HG03439 (cell line): ENCODE measurements around the gene TANGO2.

ENCODE experiments used
- ATAC-seq: cut with Tn5 transposase; IDR thresholded peaks from one replicate; pipeline ENCODE4 v1.9.1; 2021; ENCODE audit warnings: mild to moderate bottlenecking, moderate library complexity; ENCODE audit not compliant: unreplicated experiment

The TANGO2 gene

DNA sequence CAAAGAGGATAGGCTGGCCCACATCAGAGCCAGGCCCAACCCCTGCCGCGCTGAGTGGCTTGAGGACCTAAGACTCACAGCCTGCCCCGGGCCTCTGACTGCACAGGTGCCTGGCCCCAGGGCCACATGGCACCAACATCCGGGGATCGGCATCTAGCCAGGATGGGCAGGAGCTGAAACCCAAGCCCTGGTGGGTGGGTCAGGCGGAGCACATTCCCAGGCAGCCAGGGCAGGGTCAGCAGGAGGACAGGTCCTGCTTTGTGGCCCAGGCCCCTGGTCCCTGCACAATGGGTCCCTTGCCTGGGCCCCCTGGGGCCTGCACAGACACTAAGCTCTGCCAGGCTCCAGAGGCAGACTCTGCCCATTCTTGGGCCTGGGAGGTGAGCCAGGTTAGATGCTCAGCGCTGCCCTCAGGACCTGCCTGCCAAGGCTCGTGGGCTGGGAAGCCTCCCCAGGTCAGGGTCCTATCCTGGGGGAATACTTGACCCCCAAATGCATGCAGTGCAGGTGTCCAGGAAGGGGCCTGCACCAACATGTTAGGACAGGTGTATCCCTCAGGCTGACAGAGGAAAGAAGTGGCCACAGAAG lies 37.8 kb upstream of the TANGO2 start:
- no peak for ATAC-seq

DNA sequence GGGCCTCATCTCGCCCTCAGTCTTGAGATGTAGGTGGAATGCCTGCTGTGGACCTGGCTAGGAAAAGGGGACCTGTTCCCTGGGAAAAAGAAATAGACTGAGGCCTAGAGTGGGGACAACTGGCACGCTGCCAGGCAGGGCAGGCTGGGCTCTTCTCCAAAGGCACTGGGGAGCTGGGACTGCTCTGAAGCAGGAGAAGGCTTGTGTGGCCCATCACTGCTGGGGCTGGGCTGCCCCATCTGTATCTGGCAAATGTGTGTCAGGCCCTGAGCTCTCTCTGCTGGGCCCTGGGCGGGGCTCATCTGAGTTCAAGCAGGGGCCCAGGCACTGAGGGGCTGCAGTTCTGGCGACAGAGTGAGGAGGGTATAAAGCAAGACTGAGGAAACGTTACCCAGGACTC lies 37.2 kb upstream of the TANGO2 start:
- no peak for ATAC-seq

GRCh38 chr22:19984201-19984753 lies 36.6 kb upstream of the TANGO2 start:
- ATAC-seq: no peak

DNA sequence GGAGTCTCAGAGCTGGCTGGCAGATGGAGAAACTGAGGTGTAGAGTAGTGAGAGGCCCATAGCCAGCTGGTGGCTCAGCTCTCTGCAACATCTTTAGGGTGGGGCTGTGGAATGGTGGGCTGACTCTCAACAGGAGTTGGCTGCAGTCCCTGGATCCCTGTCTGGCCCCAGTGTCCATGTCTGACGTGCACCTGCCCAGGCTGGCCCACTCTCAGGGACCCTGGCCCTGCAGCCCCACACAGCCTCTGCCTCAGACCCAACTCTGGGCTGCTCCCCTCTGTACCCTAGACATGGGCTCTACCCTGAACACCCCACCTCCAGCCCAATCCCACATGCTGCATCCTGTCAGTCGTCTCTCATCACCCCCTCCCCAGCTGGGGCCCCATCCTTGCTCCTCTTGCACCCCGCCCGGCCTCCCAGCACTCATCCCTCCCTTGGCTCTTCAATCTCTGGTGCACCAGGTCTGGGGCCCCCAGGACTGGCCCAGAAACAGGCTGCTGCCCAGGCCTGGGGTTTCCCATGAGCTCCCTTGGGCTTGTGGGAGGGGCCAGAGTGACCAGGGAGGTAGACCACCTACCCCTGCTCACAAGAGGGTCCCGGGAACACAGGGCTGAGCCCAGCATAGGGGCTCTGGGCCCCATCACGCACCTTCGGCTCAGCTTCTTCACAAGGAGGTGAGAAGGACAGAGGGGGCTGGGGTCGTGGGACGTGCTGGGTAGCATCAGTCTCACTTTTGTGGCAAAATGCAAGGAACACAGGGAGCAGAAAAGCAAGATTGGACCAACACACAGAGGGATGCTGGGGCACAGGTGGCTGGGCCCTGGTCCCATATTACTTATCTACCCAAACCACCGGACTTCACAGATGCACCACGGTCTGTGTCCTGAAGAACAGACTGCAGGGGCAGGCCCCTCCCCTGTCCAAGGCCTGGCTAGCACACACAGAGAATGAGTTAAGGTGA lies 35.8 kb upstream of the TANGO2 start:
- no peak for ATAC-seq

DNA sequence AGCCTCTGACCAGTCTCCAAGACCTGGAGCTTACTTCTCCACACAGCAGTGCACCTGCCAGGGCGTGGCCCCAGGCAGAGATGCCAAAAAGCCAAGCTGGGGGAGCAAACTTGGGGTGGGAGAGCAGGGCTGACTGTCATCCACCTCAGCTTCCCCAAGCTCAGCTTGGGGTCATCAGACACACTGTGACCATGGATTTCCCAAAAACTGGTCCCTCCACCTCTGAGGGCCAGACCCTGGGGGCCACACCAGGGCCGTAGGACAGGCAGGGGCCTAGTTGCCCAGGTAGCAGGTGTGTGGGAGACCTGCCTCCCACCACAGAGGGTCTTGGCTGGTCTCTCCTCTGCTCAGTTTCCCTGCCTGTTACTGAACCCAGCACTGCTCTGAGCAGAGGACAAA lies 34.9 kb upstream of the TANGO2 start:
- no peak for ATAC-seq

DNA sequence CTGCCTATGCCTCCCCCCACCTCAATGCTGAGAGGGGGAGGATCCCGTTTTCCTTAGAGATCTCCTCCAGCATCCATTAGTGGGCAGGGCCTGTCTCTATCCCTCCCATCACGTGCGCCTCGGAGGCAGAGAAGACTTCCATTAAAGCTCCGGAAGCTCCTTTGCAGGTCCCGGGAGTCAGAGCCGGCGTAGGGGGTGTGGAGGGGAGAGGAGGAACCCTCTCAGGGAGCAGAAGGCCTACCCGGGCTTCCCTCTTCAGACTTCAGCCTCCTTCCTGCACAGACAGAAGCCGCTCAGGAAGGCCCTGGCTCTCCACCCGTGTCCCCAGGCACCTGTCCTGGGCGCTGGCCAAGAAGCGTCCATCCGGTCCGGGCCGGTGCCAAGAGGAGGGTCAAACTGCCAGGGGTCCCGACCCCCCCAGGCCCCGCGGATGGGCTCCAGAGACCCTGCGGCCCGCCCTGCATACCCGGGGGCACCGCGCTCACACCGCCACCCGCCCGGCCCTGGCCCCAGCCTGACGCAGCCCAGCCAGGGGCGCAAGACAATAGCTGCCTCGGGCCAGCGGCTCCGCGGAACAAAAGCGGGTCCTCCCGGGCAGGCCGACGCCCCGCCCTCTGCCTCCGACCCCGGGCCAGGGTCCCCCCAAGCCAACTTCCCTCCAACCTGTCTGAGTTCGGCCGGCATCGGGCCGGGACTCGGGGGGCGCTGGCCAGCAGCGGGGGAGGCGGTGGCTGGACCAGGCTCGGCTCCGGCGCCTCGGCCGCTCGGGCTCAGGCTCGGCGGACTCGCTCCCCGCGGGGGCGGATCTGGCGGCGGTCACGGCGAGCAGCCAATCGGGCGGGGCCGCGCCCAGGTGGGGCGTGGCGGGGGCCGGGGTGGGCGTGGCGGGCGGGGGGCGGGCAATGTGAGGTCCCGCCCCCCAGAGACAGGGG lies 34.2 kb upstream of the TANGO2 start:
- ATAC-seq: no peak

GRCh38 chr22:19987394-19988306 lies 33.3 kb upstream of the TANGO2 start:
- no peak for ATAC-seq

DNA sequence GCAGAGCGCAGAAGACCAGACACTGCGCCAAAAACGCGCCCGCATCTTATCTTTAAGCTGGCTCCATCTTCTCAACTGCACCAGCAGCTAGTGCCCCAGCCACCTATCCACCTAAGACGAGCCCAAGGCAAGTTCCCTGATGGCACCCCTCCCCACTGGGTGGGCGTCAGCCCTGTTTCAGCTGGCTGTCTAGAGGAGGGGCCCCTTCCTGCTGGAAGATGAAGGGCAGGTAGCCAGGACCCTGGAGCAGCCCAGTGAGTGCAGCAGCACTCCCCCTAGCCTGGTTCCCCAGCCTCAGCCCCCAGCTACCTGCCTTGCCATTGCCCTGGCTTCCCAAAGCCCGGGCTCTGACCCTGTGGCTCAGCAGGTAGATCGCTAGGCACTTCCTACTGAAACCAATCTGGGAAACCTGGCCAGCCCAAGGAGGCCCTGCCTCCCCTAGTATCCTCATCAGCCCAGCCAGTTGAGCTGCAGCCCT lies 32.5 kb upstream of the TANGO2 start:
- no peak for ATAC-seq

DNA sequence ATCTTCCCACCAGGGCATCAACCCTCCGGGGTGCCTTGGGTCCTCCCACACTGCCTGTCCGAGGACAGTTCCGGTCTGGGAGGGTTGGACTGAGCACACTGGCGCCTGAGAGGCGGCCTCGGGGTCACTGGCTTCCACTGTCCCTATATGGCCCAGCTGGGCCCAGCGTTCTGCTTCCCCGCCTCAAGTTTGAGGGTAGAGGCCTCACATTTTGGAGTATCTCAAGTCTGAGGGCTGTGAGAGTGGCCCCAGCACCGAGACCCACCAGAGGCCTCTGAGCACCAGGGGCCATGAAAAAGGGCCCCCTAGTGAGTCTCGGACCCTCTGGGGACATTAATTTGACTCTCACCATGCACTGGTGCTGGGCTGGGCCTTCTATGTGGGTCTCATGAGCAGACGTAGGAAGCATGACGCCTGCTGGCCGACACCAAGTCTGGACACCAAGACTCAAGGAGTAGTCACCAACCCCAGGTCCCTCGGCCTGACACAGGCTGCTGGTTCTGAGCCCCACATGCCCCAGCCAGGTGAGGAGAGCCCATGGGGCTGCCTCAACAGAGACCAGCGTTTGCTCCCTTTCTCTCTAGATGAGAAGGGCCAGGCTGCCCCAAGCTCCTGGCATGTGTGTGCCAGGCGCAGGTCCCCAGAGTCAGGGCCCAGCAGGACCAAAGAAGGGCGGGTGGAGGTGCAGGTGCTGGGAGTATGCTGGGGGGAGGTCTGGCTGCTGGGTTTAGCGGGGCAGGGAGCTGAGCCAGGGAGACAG lies 31.8 kb upstream of the TANGO2 start:
- ATAC-seq: no peak

- ATAC-seq: no peak
Measured at GRCh38 chr22:19989725-19990067, 31.2 kb upstream of the TANGO2 start.

- ATAC-seq: no peak
Measured at GRCh38 chr22:19990188-19990587, 30.7 kb upstream of the TANGO2 start.

DNA sequence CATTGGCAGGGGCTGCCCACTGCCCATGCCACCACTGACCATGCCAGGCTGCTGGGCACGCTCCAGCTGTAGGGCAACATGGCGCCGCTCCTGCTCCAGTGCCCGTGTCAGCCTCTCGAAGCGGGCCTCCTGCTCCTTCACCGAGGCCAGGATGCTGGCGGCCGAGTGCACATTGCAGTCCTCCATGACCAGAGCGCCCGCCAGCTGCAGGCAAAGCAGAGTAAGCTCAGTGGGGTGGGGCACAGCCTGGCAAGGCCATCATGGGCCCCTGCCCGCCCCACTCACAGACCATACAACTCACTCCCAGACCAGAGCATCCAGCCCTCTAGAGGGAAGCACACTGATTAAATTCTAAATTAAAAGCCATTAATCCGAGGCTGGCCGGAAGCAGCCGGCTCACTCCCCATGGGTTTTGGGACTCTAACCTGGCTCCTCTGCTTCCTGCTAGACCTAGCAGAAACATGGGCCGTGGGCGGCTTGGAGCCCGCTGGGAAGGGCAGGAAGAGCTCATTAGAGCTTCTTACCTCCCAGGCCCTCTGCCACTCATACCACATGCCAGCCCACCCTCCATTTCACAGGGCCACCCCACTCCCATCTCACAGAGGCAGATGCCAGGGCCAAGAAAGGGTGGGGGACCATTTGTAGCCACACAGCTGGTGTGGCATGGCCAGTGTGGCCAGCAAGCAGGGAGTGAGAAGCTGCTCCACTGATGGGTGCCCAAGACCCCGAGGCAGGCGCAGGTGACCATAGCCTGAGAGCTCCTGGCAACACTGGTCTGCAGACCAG lies 30.1 kb upstream of the TANGO2 start:
- ATAC-seq: no peak

- no peak for ATAC-seq
Measured at GRCh38 chr22:19991395-19991644, 29.6 kb upstream of the TANGO2 start.

DNA sequence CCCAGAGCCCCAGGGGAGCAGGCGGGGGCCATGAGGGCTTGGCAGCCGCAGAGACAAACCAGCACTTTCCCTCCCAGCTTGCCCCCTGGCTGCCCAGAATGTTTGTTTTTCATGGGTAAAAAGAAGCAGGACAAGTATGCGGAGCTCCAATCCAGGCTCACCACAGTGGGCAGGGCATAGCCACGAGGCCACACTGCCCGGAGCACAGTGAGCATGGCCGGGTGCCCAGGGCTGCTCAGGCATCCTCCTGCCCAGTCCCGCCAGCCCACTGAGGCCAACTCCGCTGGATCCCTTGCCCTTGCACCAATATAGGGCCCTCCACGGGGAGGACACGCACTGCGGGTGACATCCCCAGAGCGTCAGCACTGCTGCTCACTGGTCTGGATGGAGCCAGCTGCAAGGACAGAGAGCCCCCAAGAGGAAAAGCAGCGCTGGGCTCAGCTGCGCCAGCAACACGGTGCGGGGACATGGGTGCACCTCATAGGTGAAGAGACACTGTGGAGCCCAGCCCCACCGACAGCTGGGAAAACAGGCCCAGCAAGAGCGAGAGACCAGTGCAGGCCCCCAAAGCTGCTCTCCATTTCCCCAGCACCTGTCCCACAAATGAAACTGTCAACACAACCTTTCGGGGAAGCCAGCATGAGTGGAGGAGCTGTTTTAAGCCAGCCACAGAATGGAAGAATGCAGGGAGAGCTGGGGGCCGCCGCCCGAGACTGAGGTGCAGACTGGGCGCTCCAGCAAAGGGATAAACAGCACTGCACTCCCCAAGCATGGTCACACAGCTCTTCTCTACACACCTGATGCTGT lies 29.1 kb upstream of the TANGO2 start:
- no peak for ATAC-seq

- ATAC-seq: no peak
Measured at GRCh38 chr22:19992481-19992911, 28.4 kb upstream of the TANGO2 start.

GRCh38 chr22:19992921-19993355 lies 28.0 kb upstream of the TANGO2 start:
- no peak for ATAC-seq

GRCh38 chr22:19993926-19994325 lies 27.0 kb upstream of the TANGO2 start:
- no peak for ATAC-seq
